T-helper 17 cell (primary cell): ENCODE data around the gene SLC37A3. TPM values are rescaled to one million over a fixed set of nuclear protein-coding genes. Genes with fewer than 3 reads are reported as not detected.
"Not testable (repeated sequence)": the region's sequence is repeated elsewhere in the genome, so short reads cannot be mapped to it uniquely, and the experiment has no call there.

Source experiments
- ATAC-seq: fragments of 150-1000 bp; cut with Tn5 transposase; 2 replicates; pipeline ENCODE4 v1.10.0; 2021; ENCODE audit warnings: mild to moderate bottlenecking, moderate library complexity
- DNase-seq, 3 donors: peaks; one replicate each; pipeline versions ENCODE4 v3.0.0 to v3.0.0-alpha.2; 2020 to 2021
- H3K9me3 ChIP-seq: one replicate; pipeline ENCODE4 v1.7.0; 2013; ENCODE audit warnings: low read length, mild to moderate bottlenecking; ENCODE audit not compliant: control insufficient read depth, poor library complexity, severe bottlenecking
- H3K27ac Mint-ChIP-seq: one replicate; pipeline ENCODE4 v1.8.0; 2022; ENCODE audit warnings: mild to moderate bottlenecking, moderate library complexity, mixed read lengths
- H3K27me3 Mint-ChIP-seq: one replicate; pipeline ENCODE4 v1.8.0; 2022; ENCODE audit warnings: mixed read lengths
- H3K36me3 Mint-ChIP-seq: one replicate; pipeline ENCODE4 v1.8.0; 2022; ENCODE audit warnings: low read depth, mixed read lengths
- H3K4me1 Mint-ChIP-seq: one replicate; pipeline ENCODE4 v1.8.0; 2022; ENCODE audit warnings: mild to moderate bottlenecking, mixed read lengths
- H3K4me3 Mint-ChIP-seq: one replicate; pipeline ENCODE4 v1.8.0; 2022; ENCODE audit warnings: mild to moderate bottlenecking, moderate library complexity, mixed read lengths
- total RNA-seq, 4 donors: library from RNA in 2 of 4; stranded (reverse) in 2 of 4; gene quantifications; one replicate each; pipeline ENCODE4 v1.2.3 and lab custom pipeline; 2022 to 2026

Gene SLC37A3
- total RNA-seq, 2 donors from 2014 or later = 23.8 to 26.4 TPM

DNA sequence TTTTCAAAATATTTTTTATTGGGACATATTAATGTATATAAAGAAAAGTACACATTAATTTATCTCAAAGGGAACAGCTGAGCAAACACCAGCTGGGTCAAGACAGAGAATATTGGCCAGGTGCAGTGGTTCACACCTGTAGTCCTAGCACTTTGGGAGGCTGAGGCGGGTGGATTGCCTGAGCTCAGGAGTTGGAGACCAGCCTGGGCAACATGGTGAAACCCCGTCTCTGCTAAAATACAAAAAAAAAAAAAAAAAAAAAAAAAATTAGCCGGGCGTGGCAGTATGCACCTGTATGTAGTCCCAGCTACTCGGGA lies 19.8 kb upstream of the SLC37A3 start:
- H3K36me3 Mint-ChIP-seq, H3K4me1 Mint-ChIP-seq, ATAC-seq, H3K9me3 ChIP-seq, H3K27ac Mint-ChIP-seq, DNase-seq, H3K27me3 Mint-ChIP-seq, H3K4me3 Mint-ChIP-seq: not testable (repeated sequence)

DNA sequence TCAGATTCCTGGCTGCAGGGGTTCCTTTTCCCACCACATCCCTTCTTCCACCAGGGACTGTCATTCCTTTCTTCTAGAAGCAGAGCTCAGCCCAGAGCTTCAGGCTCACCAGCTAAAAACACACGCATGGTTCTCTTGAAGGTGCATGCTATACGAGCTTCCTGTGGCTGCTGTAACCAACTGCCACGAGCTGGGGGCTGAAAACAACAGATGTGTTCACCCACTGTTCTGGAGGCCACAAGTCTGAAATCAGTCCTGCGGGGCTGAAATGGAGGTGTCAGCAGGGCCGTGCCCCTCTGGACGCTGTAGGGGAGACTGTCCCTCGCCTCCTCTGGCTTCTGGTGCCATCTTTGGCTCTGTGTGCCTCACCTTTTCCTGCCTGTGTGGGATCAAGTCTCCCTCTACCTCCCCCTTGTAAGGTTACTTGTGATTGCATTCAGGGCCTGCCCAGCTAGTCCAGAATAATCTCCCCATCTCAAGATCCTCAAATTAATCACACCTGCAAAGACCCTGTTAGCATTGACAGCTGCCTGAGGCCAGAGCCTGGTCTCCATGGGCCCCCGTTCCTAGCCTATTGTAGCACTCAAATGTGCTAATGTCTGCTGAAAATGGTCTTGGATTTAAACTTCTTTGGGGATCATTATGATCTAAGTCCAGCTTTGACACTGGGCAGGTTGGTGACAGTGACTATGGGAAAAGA lies 19.3 kb upstream of the SLC37A3 start:
- H3K4me1 Mint-ChIP-seq = peaks cover 2% of the 10 kb centered on the region
- DNase-seq = no peak
- no peak for ATAC-seq

DNA sequence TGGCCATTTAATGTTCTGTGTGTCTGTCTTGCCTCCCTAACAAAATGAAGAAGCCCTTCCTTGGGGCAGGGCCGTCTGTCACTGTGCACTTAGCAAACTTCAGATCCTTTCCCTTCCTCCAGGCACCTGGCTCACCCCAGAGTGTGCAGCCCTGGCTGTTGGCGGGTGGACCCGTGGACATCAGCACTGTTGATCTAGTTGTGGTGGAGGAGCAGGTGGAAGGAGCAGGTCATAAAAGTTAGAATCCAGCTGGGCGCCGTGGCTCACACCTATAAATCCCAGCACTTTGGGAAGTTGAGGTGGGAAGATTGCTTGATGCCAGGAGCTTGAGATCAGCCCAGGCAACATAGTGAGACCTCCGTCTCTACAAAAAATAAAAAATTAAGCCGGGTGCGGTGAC lies 18.2 kb upstream of the SLC37A3 start:
- Mint-ChIP-seq H3K4me3 (no peak overlapping the region), H3K27ac (no peak overlapping the region)
- no peak for ATAC-seq

More for the DNA sequence above, 19.3 kb upstream of the SLC37A3 start:
- Mint-ChIP-seq H3K27me3 (no peaks in the 10 kb centered on the region), H3K27ac (no peak overlapping the region), H3K4me3 (no peak overlapping the region), H3K36me3 (peaks cover 2% of the 10 kb centered on the region)
- H3K9me3 ChIP-seq = no peaks in the 10 kb centered on the region

DNA sequence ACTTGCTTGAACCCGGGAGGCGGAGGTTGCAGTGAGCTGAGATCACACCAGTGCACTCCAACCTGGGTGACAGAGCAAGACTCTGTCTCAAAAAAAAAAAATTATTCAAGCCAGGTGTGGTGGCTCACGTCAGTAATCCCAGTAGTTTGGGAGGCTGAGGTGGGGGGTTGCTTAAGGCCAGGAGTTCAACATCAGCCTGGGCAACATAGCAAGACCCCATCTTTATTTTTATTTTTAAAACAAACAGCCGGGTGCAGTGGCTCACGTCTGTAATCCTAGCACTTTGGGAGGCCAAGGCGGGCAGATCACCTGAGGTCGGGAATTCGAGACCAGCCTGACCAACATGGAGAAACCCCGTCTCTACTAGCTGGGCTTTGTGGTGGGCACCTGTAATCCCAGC lies 17.5 kb upstream of the SLC37A3 start:
- not testable (repeated sequence) for H3K36me3 Mint-ChIP-seq

More for the DNA sequence above, 18.2 kb upstream of the SLC37A3 start:
- H3K9me3 ChIP-seq = no peaks in the 10 kb centered on the region
- peaks cover 2% of the 10 kb centered on the region for H3K4me1 Mint-ChIP-seq
- H3K27me3 Mint-ChIP-seq = no peaks in the 10 kb centered on the region
- peaks cover 2% of the 10 kb centered on the region for H3K36me3 Mint-ChIP-seq
- no peak for DNase-seq

DNA sequence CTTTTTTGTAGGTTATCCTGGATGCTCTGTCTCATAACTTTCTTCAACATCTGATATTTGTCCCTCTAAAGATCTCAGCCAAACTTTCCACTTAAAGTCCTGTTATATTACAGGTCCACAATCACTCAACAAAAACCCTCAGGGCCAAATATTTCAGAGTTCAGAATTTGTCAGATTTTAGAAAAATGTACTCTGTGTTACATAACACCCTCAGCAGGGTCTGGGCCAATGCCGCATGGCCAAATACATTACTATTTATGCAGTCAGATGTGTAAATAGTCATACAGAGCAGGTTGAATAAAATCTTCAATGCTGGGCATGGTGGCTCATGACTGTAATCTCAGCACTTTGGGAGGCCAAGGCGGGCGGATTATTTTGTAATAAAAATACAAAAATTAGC lies 17.0 kb upstream of the SLC37A3 start:
- no peak for ATAC-seq
- Mint-ChIP-seq H3K4me1 (peaks cover 2% of the 10 kb centered on the region), H3K27me3 (no peaks in the 10 kb centered on the region), H3K4me3 (no peak overlapping the region), H3K27ac (no peak overlapping the region), H3K36me3 (peaks cover 2% of the 10 kb centered on the region)
- H3K9me3 ChIP-seq = no peaks in the 10 kb centered on the region
- no peak for DNase-seq

More for the DNA sequence above, 17.5 kb upstream of the SLC37A3 start:
- not testable (repeated sequence) for DNase-seq, H3K4me1 Mint-ChIP-seq, H3K4me3 Mint-ChIP-seq, H3K27me3 Mint-ChIP-seq, ATAC-seq, H3K9me3 ChIP-seq
- peak overlapping the region; percentile 45 for H3K27ac Mint-ChIP-seq

DNA sequence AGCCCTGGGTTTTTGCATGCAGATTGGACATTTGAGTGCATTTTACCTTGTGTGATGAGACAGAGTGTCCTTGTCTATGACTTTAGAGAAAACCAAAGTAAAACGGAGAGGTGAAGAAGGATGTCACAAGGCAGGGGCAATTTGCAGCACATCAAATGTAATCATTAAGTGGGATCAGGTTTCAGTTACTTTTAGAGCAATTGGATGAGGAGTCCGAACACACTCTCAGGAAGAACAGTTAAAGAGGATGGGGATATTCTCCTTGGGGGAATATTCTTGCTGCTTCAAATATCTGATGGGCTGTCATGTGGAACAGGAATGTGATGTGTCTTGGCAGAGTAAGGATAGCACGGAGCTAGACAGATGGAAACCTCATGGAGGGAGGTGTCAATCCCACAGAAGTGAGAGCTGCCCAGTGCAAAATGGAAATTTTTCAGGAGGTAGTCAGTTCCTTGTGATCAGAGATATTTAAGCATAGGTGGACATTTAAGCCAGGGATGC lies 6.3 kb upstream of the SLC37A3 start:
- H3K4me3 Mint-ChIP-seq = peak overlapping the region; percentile 98
- no peak for DNase-seq
- H3K4me1 Mint-ChIP-seq = peaks cover 15% of the 10 kb centered on the region
- H3K9me3 ChIP-seq = no peaks in the 10 kb centered on the region
- no peak for ATAC-seq
- no peaks in the 10 kb centered on the region for H3K27me3 Mint-ChIP-seq
- H3K36me3 Mint-ChIP-seq = peaks cover 2% of the 10 kb centered on the region
- peak overlapping the region; percentile 95 for H3K27ac Mint-ChIP-seq

DNA sequence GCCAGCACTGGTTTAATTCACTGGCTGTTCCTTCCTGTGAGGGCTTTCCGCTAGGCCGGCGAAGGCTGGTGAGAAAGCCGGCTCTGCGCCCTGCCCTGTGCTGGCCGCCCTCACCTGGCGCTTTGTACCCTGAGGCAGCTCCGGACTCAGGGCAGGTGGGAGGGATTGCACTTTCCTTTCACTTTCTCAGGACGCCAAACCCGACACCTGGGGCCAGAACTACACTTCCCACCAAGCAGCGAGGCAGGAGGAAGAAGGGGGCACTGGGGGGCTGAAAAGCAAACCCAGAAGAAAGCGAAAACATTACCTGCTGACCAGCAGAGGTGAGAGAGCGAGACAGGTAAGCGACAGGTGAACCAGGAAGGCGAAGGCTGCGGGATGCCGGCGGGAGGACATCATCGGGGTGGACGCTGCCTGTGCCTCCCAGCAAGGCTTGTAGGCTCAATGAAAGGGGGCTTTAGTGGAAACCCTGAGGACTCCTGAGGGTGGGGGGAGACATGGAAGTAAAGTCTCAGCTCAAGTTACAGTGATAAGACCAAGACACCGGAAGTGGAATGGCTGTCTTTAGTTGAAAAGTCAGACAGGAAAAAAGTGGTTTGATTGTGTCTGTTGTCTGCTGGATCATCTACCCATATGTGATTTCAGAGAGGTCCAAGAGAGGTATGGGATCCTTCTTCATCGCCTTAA lies 5.7 kb upstream of the SLC37A3 start, which contains the start of gene RAB19:
TSS of gene RAB19 (plus strand) at position 181 of the 687 bp plus-strand sequence. CDS start 3,589 bp downstream, outside the sequence.
- H3K4me3 Mint-ChIP-seq = peak within 1 kb of the TSS; percentile 98
- H3K36me3 Mint-ChIP-seq = peaks cover 2% of the 10 kb centered on the region
- no peaks in the 10 kb centered on the region for H3K27me3 Mint-ChIP-seq
- DNase-seq = peak; percentile 14 to 29 (median 15)
- H3K4me1 Mint-ChIP-seq = peaks cover 15% of the 10 kb centered on the region
- peak within 1 kb of the TSS; percentile 95 for H3K27ac Mint-ChIP-seq
- ATAC-seq = peak; percentile 92
- H3K9me3 ChIP-seq = no peaks in the 10 kb centered on the region

DNA sequence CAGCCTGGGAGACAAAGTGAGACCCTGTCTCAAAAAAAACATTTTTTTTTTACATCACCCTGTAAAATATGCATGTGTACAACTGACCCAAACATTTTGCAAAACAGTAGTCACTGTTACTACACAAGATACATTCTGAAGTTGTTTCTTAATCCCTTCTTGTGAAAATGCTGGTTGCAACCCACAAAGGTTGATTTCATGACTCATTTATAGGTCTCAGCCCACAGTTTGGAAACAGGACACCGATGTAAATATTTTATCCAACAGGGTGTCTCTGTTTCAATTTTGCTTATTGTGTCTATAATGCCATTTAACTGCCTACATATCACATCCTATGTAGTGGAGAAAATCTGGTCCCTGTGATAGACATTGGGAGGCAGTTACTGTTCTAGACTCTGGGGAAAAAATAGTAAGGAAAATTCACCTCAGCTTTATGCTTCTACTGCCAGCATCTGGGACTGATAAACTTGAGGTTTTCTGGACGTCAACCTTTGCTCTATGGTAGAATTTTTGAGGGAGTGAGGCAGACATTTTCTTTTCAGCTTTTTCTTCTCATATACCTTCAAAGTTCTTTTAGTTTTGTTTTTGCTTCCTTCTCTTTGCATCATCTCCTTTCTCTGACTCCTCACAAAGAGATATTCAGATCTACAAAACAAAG lies 4.0 kb upstream of the SLC37A3 start:
- no peak overlapping the region for H3K27ac Mint-ChIP-seq
- no peak overlapping the region for H3K4me3 Mint-ChIP-seq
- no peak for DNase-seq
- H3K9me3 ChIP-seq = no peaks in the 10 kb centered on the region
- peaks cover 21% of the 10 kb centered on the region for H3K4me1 Mint-ChIP-seq
- no peaks in the 10 kb centered on the region for H3K27me3 Mint-ChIP-seq
- no peaks in the 10 kb centered on the region for H3K36me3 Mint-ChIP-seq
- ATAC-seq = no peak

DNA sequence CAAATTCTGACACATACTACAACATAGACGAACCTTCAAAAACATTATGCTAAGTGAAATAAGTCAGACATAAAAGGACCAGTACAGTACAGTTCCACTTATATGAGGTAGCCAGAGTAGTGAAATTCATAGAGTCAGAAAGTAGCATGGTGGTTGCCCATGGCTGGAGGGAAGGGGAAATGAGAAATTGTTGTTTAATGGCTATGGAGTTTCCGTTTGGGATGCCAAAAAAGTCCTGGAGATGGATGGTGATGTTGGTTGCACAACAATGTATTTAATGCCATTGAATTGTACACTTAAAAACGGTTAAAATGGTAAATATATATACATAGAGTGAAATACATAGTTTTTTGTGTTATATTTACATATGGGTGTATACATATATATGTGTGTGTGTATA lies 2.1 kb upstream of the SLC37A3 start:
- Mint-ChIP-seq H3K27me3 (no peaks in the 10 kb centered on the region), H3K27ac (no peak overlapping the region), H3K36me3 (no peaks in the 10 kb centered on the region), H3K4me1 (peaks cover 26% of the 10 kb centered on the region), H3K4me3 (no peak overlapping the region)
- ATAC-seq = no peak
- no peaks in the 10 kb centered on the region for H3K9me3 ChIP-seq
- no peak for DNase-seq

DNA sequence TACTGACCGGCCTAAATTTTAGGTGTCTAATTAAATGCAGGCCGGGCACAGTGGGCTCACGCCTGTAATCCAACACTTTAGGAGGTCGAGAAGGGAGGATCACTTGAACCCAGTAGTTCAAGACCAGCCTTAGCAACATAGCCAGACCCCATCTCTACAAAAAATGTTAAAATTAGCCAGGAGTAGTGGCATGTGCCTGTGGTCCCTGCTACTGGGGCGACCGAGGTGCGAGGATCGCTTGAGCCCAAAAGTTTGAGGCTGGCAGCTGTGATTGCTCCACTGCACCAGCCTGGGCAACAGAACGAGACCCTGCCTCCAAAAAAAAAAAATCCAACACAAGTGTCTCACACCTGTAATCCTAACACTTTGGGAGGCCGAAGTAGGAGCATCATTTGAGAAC lies 491 bp upstream of the SLC37A3 start:
- ATAC-seq = no peak
- DNase-seq = no peak
- Mint-ChIP-seq H3K27me3 (no peaks in the 10 kb centered on the region), H3K4me3 (peak overlapping the region; percentile 83), H3K4me1 (peaks cover 15% of the 10 kb centered on the region), H3K36me3 (no peaks in the 10 kb centered on the region), H3K27ac (peak overlapping the region; percentile 54)
- H3K9me3 ChIP-seq = no peaks in the 10 kb centered on the region

DNA sequence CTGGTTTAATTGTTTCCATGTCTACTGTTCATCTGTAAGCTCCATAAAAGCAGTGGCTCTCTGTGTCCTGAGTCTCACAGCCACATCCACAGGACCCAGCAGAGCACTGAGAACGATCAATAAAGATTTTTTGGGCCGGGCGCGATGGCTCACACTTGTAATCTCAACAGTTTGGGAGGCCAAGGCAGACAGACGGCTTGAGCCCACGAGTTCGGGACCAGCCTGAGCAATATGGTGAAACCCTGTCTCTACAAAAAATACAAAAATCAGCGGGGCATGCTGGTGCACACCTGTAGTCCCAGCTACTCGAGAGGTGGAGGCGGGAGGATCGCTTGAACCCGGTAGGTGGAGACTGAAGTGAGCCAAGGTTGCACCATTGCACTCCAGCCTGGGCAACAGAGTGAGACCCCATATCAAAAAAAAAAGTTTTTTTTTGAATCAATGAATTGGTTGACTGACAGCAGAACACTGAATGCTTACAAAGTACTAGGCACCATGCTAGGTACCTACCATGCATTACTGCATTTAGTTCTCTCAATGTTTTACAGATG lies 4.5 kb downstream of the SLC37A3 start:
- no peak for ATAC-seq
- no peak for DNase-seq
- H3K36me3 Mint-ChIP-seq = no peaks in the 10 kb centered on the region
- no peaks in the 10 kb centered on the region for H3K27me3 Mint-ChIP-seq
- no peak overlapping the region for H3K4me3 Mint-ChIP-seq
- H3K4me1 Mint-ChIP-seq = peaks cover 15% of the 10 kb centered on the region
- H3K27ac Mint-ChIP-seq = no peak overlapping the region
- H3K9me3 ChIP-seq = no peaks in the 10 kb centered on the region

DNA sequence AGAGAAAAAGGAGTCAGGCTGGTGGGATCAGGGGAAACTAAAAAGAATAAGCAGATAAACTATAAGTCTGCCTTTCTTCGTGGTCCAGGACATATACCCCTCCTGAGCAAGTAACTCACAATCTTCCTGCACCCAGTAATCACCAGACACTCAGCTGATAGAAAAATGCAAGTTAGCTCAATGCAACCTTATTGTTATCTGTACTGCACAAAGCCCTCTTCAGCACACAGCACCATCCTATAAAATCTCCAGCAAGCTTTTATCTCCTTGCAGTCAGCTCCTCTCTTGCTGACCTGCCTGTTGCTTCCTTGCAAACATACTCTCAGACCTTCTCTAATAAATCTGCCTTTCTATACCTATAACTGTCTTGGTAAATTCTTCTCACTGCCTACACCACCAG lies 6.7 kb downstream of the SLC37A3 start:
- DNase-seq (no peak), ATAC-seq (no peak)
- peaks cover 9% of the 10 kb centered on the region for H3K4me1 Mint-ChIP-seq
- no peaks in the 10 kb centered on the region for H3K27me3 Mint-ChIP-seq
- H3K27ac Mint-ChIP-seq = no peak overlapping the region
- no peaks in the 10 kb centered on the region for H3K36me3 Mint-ChIP-seq
- H3K4me3 Mint-ChIP-seq = no peak overlapping the region
- no peaks in the 10 kb centered on the region for H3K9me3 ChIP-seq

DNA sequence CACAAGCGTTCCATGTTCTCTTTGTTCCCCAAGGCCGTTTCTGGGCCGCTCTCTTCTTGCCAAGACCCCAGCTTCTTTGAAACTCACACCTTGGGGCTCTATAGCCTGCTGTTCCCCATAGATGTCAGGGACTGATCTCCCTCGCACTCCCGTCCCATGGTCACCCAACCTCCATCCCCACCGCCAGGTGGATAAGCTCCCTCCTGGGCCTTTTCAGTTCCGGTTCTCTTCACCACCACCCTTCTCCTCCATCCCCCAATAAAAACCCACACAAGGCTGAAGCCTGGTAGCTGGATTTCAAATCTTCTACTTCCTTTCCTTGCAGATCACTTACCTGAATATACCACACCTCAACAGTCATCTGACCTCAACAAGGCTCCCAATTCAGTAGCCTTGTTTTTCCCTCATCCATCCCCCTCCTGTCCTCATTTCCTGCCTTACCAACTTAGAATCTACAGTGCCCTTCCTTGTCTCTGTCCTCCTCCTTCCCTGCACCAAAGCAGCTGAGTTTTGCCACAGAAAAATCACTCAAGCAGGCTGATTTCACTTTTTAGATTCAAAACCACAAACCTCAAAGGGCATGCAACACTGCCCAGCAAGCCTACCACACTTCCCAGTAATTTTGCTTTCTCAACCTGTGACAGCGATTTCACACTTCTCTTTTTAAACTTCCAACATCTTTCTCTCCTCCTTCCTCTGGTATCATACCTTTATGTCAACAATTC lies 7.7 kb downstream of the SLC37A3 start:
- Mint-ChIP-seq H3K4me3 (no peak overlapping the region), H3K4me1 (peaks cover 3% of the 10 kb centered on the region), H3K36me3 (no peaks in the 10 kb centered on the region), H3K27ac (no peak overlapping the region), H3K27me3 (no peaks in the 10 kb centered on the region)
- ATAC-seq (peak; percentile 59), DNase-seq (no peak)
- H3K9me3 ChIP-seq = no peaks in the 10 kb centered on the region
